Fibroblast of skin of back (primary cell): ENCODE measurements around the gene ABI3BP.
A peak's percentile ranks its signal among the peaks of the same experiment; 100 is the strongest.
"Not testable (repeated sequence)": the region's sequence is repeated elsewhere in the genome, so short reads cannot be mapped to it uniquely, and the experiment has no call there.

Experiments
- DNase-seq: peaks from one replicate; pipeline ENCODE4 v3.0.0-alpha.2; 2013

Gene ABI3BP

GRCh38 chr3:100981164-100981911, 11.9 kb downstream of the ABI3BP start:
- DNase-seq: no peak

GRCh38 chr3:100978011-100978659, 15.1 kb downstream of the ABI3BP start:
- no peak for DNase-seq

DNA sequence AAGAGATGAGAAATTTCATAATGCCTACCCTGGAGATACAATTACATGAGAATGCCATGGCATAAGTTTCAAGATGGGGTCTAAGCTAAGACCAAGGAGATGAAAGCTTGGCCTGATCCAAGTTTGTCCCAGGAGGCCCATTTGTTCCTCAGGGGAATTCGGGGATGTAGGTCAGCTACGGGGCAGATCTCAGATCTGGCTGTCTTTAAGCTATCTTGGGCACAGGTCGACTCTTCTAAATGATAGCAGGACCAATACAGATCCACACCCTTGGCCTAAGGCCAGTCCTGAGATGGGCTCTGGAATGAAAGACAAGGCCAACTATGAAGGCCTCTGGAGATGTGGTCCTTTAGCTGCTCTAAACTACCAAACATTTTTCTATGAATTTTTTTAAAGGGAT, 16.6 kb downstream of the ABI3BP start:
- no peak for DNase-seq

DNA sequence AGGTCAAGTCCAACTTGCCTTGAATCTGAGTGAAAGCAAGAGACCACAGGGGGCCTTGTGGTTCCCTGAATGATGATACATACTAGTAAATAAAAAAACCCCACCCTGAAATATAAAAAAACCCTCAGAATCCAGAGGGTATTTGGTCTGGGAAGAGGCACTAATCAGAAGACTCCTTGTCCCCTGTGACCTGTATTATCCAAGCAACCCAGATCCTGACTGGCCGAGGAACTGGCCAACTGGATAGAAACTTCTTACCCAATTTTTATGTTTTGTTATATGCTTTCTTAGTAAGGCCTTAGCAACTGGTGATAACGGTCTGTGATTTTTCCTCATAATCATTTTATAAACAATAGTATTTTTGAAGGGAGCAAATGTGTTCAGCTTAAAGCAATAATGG, 17.5 kb downstream of the ABI3BP start:
- DNase-seq: no peak

DNA sequence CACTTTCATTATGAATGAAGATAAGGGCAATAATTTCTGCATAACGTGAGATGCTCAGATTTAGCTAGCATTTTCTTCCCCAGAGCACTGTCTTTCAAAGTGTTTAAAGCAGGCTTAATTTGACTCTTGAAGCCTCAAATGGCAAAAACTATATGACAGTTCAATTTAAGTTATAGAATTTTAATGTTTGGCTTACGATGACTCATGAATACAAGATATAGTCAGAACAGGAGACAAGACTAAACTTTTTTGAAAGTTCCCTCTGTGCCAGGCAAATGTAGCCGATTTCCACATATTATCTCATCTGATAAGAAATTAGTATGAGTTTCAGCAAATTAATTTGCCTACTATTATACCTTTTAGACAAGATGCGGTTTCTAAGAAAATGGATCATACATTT, 19.6 kb downstream of the ABI3BP start:
- no peak for DNase-seq

DNA sequence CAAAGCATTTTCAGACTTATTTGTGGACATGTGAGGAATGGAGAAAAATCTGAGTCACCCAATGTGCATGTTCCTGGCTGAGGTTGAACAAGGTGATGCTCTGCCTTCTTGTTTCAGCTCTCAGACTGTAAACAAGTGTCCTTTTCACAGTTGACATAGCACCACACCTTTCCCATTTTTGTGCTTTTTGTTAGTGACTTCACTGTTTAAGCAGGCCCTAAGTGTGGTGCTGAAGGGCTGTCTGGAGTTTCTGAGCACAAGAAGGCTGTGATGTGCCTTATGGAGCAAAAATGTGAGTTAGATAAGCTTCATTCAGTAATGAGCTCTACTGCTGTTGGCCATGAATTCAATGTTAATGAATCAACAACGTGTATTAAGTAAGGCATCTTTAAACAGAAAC, 20.4 kb downstream of the ABI3BP start:
- no peak for DNase-seq

GRCh38 chr3:100972301-100972844, 20.8 kb downstream of the ABI3BP start:
- no peak for DNase-seq

GRCh38 chr3:100971798-100972197, 21.4 kb downstream of the ABI3BP start:
- no peak for DNase-seq

DNA sequence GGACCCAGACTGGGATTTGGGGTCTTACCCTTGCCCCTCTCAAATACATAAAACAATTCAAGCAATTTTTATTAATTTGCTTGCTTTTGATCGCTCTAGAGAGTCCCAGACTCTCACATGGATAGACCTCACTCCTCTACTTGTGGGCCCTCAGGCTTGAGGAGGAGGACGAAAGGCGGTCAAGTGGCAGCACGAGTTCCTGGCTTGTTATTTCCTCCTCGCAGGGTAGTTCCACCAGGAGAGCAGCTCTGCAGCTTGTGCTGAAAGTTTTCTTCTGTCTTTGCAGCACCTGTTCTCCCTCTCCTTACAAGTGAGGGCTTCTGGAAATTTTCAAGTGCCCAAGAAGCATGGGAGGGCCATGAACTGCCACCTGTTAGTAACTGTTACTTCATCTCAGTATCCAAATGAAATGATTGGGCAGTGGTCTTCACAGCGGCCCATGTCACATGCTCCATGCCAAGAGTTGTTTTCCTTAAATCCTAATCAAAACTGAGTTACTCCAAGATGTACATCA, 22.7 kb downstream of the ABI3BP start:
- no peak for DNase-seq

DNA sequence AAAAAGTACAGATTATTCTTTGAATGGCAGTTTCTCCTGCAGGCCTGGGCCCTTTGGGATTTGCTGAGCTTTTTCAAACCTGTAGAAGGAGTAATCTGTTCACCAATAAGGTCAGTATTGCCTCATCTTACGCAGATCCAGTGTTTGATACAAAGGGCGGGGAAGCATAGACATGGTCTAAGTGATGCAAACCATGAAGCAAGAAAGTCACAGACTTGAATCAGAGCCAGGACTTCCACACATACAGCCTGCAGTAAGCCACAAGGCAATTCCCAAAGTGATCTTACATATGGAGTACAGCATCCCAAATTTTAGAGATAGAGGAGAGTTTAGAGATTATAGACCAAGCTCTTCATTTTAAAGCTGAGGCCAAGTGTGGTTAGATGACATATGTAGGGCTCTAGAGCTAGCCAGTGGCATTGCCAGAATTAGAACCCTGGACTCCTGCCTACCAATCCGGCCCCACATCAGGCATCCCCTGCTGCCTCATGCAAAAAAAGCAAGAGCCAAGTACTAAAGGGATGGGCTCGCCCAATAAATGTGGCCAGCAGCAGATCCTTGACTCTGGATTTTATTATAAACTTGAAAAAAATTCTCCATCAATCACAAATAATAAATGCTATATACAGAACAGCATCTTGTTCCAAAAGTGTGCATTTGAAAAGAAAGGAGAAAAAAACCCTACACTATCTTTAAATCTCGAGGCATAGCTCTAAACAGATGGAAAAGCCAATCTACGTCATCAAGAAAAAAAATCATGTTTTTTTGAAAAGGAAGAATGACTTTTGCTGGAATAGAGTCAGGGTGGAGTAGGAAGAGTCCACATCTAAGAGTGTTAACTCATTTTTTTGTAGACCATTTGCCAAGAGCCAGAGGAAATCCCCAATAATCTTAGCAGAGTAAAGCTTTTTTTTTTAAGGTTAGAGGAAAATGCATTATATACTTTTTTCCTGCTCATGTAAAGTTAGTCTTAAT, 24.0 kb downstream of the ABI3BP start:
- no peak for DNase-seq

DNA sequence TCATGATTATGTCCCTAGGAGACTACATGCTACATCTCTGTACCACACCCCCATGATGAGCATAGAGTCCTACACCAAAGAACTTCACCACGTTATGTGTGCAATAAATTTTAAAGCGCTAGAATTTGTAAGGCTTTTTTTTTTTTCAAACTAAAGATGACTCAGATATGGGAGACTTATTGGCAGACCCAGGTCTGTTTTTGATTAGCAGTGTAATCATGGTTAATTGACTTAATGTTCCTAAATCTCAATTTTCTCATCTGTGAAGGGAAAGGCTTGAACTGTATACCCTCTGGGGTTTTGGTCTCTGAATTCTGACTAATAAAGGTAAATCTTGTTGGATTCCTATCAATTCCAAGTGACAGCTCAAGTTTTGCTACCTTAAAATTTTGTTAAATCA, 26.4 kb downstream of the ABI3BP start:
- DNase-seq: no peak

GRCh38 chr3:100966049-100966491, 27.2 kb downstream of the ABI3BP start:
- DNase-seq: no peak

DNA sequence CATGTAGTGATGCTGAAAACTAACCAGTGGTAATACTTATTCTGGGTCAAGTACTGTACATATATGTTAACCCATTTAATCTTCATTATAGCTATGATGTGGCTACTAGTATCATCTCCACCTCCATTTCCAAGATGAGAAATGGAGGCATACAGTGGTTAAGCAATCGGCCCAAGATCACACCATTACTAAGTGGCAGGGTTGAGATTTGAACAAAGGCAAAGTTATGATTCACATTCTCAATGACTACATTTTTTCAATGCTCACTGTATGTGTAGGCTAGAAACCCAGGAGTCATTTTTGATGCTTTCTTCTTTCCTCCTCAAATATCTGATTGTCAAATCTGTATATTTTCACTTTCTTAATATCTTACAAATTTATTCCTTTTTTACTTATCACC, 30.2 kb downstream of the ABI3BP start:
- DNase-seq: no peak

DNA sequence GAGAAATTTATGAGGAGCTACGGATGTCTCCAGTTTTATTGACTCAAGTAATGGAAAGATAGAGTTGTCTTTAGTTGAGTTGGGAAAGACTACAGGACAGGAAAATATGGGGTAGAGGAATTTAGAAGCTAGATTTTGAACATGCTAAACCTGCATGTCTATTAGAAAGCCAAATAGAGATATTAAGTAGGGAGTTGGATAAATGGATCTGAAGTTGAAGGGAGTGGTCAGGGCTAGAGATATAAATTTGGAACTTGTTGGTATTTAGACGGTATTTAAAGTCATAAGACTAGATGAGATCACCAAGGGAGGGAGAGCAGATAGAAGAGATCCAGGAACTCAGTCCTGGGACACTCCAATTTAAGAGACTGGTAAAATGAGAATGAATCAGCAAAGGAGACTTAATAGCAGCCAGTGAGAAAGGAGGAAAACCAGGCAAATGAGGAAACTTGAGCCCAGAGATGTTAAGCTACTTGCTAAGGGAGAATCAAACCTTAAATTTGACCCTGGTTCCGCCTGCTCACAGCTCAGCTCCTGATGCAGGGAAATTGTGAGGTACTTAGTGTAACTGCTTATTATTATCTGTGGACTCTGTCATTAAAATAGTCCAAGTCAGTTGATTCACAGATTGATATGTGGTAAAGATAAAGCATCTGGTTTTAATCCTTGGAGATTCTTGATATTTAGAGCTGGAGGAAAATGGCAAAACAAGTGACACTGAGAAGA, 35.8 kb downstream of the ABI3BP start:
- DNase-seq: no peak

GRCh38 chr3:100956276-100956675, 36.9 kb downstream of the ABI3BP start:
- DNase-seq: no peak

DNA sequence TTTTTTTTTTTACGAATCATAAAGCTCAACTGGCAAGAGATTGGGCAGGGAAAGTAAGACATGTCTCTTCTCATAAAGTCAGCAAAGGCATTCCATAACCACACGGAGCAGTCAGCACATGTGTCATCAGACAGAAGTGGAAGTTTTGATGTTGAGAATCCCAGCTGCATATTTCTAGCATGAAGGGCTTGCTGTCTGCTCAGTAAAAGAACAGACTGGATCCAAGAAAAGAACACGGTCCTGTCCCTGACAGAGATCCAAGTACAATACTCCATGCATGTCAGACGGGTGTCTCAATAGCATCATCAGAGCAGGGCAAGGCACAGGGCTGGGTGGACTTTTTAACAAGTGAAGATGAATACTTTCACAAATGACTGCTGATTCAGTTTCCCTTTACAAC, 38.2 kb downstream of the ABI3BP start:
- DNase-seq: peak; percentile 98

GRCh38 chr3:100954199-100954935, 38.9 kb downstream of the ABI3BP start:
- no peak for DNase-seq

DNA sequence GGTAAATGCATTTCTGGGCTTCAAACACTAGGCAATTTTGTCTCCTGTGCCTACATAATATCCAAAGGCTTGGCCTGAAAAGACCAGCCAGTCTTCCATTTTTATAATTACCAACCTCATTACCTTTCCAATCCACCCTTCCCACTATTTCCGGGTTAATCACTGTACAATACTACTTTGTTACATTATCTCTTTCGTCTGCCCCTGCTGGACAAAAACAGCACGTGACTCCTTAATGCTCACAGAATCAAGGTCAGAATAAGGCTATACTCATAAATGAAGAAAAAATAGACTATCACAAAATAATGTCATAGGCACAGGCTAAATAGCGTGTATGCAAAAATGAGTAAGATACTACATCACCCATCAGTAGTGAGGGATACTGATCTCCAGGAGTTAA, 40.1 kb downstream of the ABI3BP start:
- DNase-seq: no peak

- no peak for DNase-seq
Observed at GRCh38 chr3:100947119-100947518, 46.1 kb downstream of the ABI3BP start.

DNA sequence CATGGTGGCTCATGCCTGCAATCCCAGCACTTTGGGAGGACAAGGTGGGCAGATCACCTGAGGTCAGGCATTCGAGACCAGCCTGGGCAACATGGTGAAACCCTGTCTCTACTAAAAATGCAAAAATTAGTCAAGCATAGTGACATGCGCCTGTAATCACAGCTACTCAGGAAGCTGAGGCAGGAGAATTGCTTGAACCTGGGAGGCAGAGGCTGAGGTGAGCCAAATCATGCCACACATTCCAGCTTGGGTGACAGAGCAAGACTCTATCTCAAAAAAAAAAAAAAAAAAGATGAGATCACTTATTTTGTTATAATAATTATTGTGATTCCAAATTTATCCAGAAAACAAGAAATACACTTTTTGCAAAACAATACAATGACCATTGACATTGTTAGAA, 47.1 kb downstream of the ABI3BP start:
- not testable (repeated sequence) for DNase-seq

GRCh38 chr3:100941451-100941850, 51.8 kb downstream of the ABI3BP start:
- DNase-seq: no peak
